ENCODE data around the gene ZBTB9. TPM values are rescaled to one million over a fixed set of nuclear protein-coding genes. Genes with fewer than 3 reads are reported as not detected.

ZBTB9 gene
- total RNA-seq, 1 experiment from 2014 or later, result 16.9 TPM

DNA sequence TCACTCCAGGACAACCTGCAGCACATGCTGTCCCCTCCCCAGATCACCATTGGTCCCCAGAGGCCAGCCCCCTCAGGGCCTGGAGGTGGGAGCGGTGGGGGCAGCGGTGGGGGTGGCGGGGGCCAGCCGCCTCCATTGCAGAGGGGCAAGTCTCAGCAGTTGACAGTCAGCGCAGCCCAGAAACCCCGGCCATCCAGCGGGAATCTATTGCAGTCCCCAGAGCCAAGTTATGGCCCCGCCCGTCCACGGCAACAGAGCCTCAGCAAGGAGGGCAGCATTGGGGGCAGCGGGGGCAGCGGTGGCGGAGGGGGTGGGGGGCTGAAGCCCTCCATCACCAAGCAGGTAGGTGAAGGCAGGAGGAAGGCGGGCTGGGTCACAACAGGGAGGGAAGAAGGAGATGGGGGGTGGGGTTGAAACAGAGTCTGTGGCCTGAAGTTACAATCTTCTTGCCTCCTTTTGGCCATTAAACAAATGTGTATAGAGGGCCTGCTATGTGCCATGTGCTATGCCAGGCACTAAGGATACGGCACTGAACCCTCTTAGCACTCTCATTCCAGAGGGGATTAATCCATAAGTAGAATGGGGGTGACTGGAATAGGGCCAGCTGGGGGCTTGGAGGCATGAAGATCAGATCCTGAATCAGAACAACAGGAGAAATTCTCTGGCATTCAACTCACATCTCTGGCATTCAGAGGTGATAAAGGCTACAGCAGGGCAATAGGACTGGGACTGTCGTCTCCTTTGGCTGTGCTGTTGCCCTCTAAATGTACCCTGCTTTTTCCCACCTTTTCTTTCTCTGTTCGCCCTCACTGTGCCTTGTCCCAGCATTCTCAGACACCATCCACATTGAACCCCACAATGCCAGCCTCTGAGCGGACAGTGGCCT lies 10.5 kb upstream of the ZBTB9 start:
- CTCF ChIA-PET, result no interaction called here

DNA sequence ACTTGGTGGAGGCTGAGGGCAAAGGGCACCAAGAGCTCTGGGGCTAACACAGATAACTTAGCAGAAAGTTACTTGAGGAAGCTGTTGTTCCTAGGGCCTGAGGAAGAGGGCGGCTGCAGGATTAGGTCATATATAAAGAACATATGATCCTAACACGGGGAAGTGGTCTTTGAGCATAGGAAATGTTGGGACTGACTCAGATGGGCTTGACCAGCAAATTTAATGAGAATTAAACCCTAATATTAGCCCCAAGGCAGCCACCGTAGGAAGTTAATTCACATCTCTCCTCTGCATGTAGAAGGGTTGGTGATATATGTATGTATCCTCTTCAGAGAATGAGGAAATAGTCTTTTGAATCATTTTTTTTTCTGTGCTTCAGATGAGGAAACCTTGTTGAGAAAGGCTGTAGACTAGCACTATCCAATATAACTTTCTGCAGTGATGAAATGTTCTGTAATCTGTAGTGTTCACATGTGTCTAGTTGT lies 9.2 kb upstream of the ZBTB9 start:
- peaks cover 48% of the 10 kb centered on the region for H3K36me3 ChIP-seq (ENCODE audit: insufficient read depth, low read length, poor library complexity, severe bottlenecking)
- no peaks in the 10 kb centered on the region for H3K4me1 ChIP-seq (ENCODE audit: insufficient read depth, low read length, poor library complexity, severe bottlenecking)
- DNase-seq (ENCODE audit: low spot score), result no peak
- BruUV-seq (replicated peaks), result no TSS peak
- no peak overlapping the region for H3K4me3 ChIP-seq (ENCODE audit: low read depth, low read length, poor library complexity, severe bottlenecking)
- no peak overlapping the region for H3K27ac ChIP-seq (ENCODE audit: low read depth, low read length, poor library complexity, severe bottlenecking)
- intact Hi-C loops (cut with micrococcal nuclease; ENCODE audit: unreplicated experiment), result no loop called here
- POLR2A ChIA-PET (ENCODE audit: low non-redundant PET), result no interaction called here
- no peak for TF ChIP-seq EZH2 (IDR thresholded peaks at IDR 0.05; ENCODE audit: borderline replicate concordance, low read depth, low read length, poor library complexity, severe bottlenecking)
- TF ChIP-seq, protein P1, sequence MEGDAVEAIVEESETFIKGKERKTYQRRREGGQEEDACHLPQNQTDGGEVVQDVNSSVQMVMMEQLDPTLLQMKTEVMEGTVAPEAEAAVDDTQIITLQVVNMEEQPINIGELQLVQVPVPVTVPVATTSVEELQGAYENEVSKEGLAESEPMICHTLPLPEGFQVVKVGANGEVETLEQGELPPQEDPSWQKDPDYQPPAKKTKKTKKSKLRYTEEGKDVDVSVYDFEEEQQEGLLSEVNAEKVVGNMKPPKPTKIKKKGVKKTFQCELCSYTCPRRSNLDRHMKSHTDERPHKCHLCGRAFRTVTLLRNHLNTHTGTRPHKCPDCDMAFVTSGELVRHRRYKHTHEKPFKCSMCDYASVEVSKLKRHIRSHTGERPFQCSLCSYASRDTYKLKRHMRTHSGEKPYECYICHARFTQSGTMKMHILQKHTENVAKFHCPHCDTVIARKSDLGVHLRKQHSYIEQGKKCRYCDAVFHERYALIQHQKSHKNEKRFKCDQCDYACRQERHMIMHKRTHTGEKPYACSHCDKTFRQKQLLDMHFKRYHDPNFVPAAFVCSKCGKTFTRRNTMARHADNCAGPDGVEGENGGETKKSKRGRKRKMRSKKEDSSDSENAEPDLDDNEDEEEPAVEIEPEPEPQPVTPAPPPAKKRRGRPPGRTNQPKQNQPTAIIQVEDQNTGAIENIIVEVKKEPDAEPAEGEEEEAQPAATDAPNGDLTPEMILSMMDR (conservative IDR thresholded peaks at IDR 0.05; ENCODE audit: low read depth, low read length), result no peak
- H3K27me3 ChIP-seq (replicated peaks; ENCODE audit: insufficient read depth, low read depth, low read length, poor library complexity), result no peaks in the 10 kb centered on the region
- CTCF ChIA-PET, result no interaction called here
- H3K9me3 ChIP-seq (ENCODE audit: low read depth, low read length, poor library complexity, severe bottlenecking), result no peaks in the 10 kb centered on the region

More for the DNA sequence above, 10.5 kb upstream of the ZBTB9 start:
- Histone ChIP-seq H3K36me3 (ENCODE audit: insufficient read depth, low read length, poor library complexity, severe bottlenecking) (peaks cover 52% of the 10 kb centered on the region), H3K27me3 (replicated peaks; ENCODE audit: insufficient read depth, low read depth, low read length, poor library complexity) (no peaks in the 10 kb centered on the region), H3K4me3 (ENCODE audit: low read depth, low read length, poor library complexity, severe bottlenecking) (no peak overlapping the region), H3K4me1 (ENCODE audit: insufficient read depth, low read length, poor library complexity, severe bottlenecking) (no peaks in the 10 kb centered on the region), H3K27ac (ENCODE audit: low read depth, low read length, poor library complexity, severe bottlenecking) (no peak overlapping the region), H3K9me3 (ENCODE audit: low read depth, low read length, poor library complexity, severe bottlenecking) (no peaks in the 10 kb centered on the region)
- no peak for DNase-seq (ENCODE audit: low spot score)
- intact Hi-C loops (cut with micrococcal nuclease; ENCODE audit: unreplicated experiment), result no loop called here
- TF ChIP-seq, protein P1 (conservative IDR thresholded peaks at IDR 0.05; ENCODE audit: low read depth, low read length), result no peak
- TF ChIP-seq EZH2 (IDR thresholded peaks at IDR 0.05; ENCODE audit: borderline replicate concordance, low read depth, low read length, poor library complexity, severe bottlenecking), result no peak
- BruUV-seq (replicated peaks), result no TSS peak
- POLR2A ChIA-PET (ENCODE audit: low non-redundant PET), result no interaction called here

GRCh38 chr6:33446356-33446755 lies 8.0 kb upstream of the ZBTB9 start:
- Histone ChIP-seq H3K27ac (ENCODE audit: low read depth, low read length, poor library complexity, severe bottlenecking) (no peak overlapping the region), H3K36me3 (ENCODE audit: insufficient read depth, low read length, poor library complexity, severe bottlenecking) (peaks cover 44% of the 10 kb centered on the region), H3K27me3 (replicated peaks; ENCODE audit: insufficient read depth, low read depth, low read length, poor library complexity) (no peaks in the 10 kb centered on the region), H3K4me1 (ENCODE audit: insufficient read depth, low read length, poor library complexity, severe bottlenecking) (no peaks in the 10 kb centered on the region), H3K4me3 (ENCODE audit: low read depth, low read length, poor library complexity, severe bottlenecking) (no peak overlapping the region), H3K9me3 (ENCODE audit: low read depth, low read length, poor library complexity, severe bottlenecking) (no peaks in the 10 kb centered on the region)
- DNase-seq (ENCODE audit: low spot score), result no peak
- ChIA-PET POLR2A (ENCODE audit: low non-redundant PET) (no interaction called here), CTCF (interaction anchor here (0.6 kb wide), 1 partner anchor 900 kb away, joined by 4 read pairs; no protein-coding TSS in a partner anchor)
- intact Hi-C loops (cut with micrococcal nuclease; ENCODE audit: unreplicated experiment), result no loop called here
- BruUV-seq (replicated peaks), result no TSS peak
- TF ChIP-seq, protein P1 (conservative IDR thresholded peaks at IDR 0.05; ENCODE audit: low read depth, low read length), result no peak
- TF ChIP-seq EZH2 (IDR thresholded peaks at IDR 0.05; ENCODE audit: borderline replicate concordance, low read depth, low read length, poor library complexity, severe bottlenecking), result no peak
